Breast epithelium (tissue), 3 donors: ENCODE results near the gene ZNRF2.

Experiments used
- POLR2A ChIP-seq: fragments of 450-650 bp; IDR thresholded peaks from one replicate; pipeline ENCODE4 v1.6.1; 2016; ENCODE audit warnings: antibody characterized with exemption, mild to moderate bottlenecking, moderate library complexity
- POLR2AphosphoS5 ChIP-seq, 3 donors: sonication (generic); formaldehyde crosslinking; IDR thresholded peaks; one replicate each; pipeline ENCODE4 v1.6.1; 2017; ENCODE audit warnings: antibody characterized with exemption in 3 of 3
- TF ChIP-seq, protein P1 (sequence below), 3 donors: fragments of 450-650 bp; IDR thresholded peaks; one replicate each; pipeline ENCODE4 v1.5.1; 2016 to 2017; ENCODE audit warnings: antibody characterized with exemption in 3 of 3, mild to moderate bottlenecking in 3 of 3, moderate library complexity in 3 of 3

DNA sequence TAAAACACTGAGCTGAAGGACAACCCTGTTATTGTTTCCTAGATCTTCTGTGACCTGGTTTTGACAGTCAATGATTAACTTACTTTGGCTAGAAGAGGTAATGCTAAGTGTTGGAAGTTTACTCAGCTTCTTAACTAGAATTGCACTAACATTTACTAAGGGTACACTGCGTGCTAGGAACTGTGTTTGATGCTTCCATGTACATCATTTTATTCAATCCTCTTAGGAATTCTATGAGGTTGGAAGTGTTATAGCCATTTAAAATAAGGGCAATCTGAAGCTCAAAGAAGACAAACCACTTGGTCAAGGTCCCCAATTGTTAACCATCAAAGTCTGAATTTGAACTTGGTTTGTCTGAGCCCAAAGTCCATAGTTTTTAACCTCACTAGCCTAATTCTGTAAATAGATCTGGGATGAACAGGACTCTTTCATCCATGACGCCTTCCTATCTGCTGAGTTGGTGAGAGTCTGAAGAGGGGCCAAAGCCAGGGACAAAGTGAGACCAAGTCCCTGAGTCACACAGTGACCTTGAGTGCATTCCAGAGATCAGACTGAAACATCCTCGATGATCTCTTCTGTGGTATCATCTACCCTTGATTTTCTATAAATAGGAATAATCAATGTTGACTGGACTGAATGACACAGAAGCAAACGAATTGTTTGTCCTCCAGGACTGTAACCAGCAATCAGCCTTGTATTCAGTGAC lies 29.2 kb upstream of the ZNRF2 start:
- no peak for TF ChIP-seq POLR2AphosphoS5 (IDR thresholded peaks at IDR 0.05)
- TF ChIP-seq, protein P1, sequence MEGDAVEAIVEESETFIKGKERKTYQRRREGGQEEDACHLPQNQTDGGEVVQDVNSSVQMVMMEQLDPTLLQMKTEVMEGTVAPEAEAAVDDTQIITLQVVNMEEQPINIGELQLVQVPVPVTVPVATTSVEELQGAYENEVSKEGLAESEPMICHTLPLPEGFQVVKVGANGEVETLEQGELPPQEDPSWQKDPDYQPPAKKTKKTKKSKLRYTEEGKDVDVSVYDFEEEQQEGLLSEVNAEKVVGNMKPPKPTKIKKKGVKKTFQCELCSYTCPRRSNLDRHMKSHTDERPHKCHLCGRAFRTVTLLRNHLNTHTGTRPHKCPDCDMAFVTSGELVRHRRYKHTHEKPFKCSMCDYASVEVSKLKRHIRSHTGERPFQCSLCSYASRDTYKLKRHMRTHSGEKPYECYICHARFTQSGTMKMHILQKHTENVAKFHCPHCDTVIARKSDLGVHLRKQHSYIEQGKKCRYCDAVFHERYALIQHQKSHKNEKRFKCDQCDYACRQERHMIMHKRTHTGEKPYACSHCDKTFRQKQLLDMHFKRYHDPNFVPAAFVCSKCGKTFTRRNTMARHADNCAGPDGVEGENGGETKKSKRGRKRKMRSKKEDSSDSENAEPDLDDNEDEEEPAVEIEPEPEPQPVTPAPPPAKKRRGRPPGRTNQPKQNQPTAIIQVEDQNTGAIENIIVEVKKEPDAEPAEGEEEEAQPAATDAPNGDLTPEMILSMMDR (IDR thresholded peaks at IDR 0.05), result no peak
- no peak for TF ChIP-seq POLR2A
